Uterus (tissue), 4 donors: ENCODE measurements around the gene AUTS2. TPM values are rescaled to one million over a fixed set of nuclear protein-coding genes. Genes with fewer than 3 reads are reported as not detected.

Source experiments
- DNase-seq, 2 donors: peaks; one replicate each; pipeline ENCODE4 v3.0.0-alpha.2; 2019 to 2020
- H3K27ac ChIP-seq, 2 donors: fragments of 200-600 bp; sonication (generic); 1 replicate in 1 of 2; 2 replicates in 1 of 2; pipeline ENCODE4 v1.5.1; 2016 to 2018
- H3K27me3 ChIP-seq, 2 donors: fragments of 200-600 bp; sonication (generic); one replicate each; pipeline ENCODE4 v1.5.1; 2018 to 2019; ENCODE audit warnings: control low read depth in 1 of 2
- H3K36me3 ChIP-seq, 2 donors: fragments of 200-600 bp; sonication (generic); one replicate each; pipeline ENCODE4 v1.5.1; 2019; ENCODE audit warnings: control low read depth in 1 of 2
- H3K4me1 ChIP-seq, 2 donors: fragments of 200-600 bp; sonication (generic); one replicate each; pipeline ENCODE4 v1.5.1; 2018 to 2019; ENCODE audit warnings: control low read depth in 1 of 2
- H3K4me3 ChIP-seq, 2 donors: fragments of 200-600 bp; sonication (generic); 1 replicate in 1 of 2; 2 replicates in 1 of 2; pipeline ENCODE4 v1.5.1; 2018 to 2019; ENCODE audit warnings: mild to moderate bottlenecking in 1 of 2
- H3K9me3 ChIP-seq, 2 donors: fragments of 200-600 bp; sonication (generic); one replicate each; pipeline ENCODE4 v1.5.1; 2019; ENCODE audit warnings: control low read depth in 1 of 2
- POLR2A ChIP-seq, 2 donors: fragments of 450-650 bp; IDR thresholded peaks; one replicate each; pipeline ENCODE4 v1.6.1; 2016; ENCODE audit warnings: antibody characterized with exemption in 2 of 2, mild to moderate bottlenecking in 1 of 2, moderate library complexity in 1 of 2
- intact Hi-C: fragments of 100-400 bp; cut with DNase I; formaldehyde crosslinking; loops from one replicate; pipeline ENCODE4 v1.15.1; 2023; ENCODE audit warnings: low total_unique reads
- total RNA-seq, 4 donors: library from RNA; depleted of rRNA in 3 of 4; stranded (reverse); fragments of >200 nt in 3 of 4; gene quantifications; one replicate each; pipeline versions ENCODE4 v1.1.0 to v1.2.4, GENCODE V29; 2014 to 2023
- TF ChIP-seq, protein P1 (sequence below), 4 experiments: fragments of 200-600 bp in 2 of 4; fragments of 450-650 bp in 2 of 4; sonication (generic) in 2 of 4; IDR thresholded peaks; one replicate each; pipeline ENCODE4 v1.5.1; 2016 to 2019; ENCODE audit warnings: antibody characterized with exemption in 4 of 4, mild to moderate bottlenecking in 2 of 4, moderate library complexity in 1 of 4
- donor health status: DM: yes; HTN: yes; CAD: no.

The AUTS2 gene
- total RNA-seq, 4 donors from 2014 or later, result 10.5 to 58.2 (median 30.0) TPM

DNA sequence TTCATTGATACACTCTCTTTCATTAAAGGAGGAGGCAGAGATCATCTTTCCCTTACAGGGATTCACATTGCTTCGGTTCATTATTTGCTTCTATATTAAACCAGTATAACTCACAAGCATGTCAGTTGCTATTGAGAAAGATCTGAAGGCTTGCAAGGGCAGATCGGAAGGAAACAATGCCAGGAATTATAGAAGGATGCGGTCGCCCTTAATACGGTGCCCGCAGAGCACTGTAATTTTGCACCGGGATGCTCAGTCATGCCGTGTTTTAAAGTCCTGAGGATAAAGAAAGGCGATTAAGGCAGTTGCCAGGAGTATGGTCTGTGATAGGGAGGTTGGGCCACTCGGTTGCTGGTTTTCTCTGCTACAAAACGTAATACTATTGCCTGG is 1183.6 kb downstream of the AUTS2 start:
- Histone ChIP-seq H3K4me3 (no peak overlapping the region), H3K4me1 (no peaks in the 10 kb centered on the region), H3K36me3 (no peaks in the 10 kb centered on the region), H3K27me3 (no peaks in the 10 kb centered on the region), H3K27ac (no peak overlapping the region), H3K9me3 (no peaks in the 10 kb centered on the region)
- intact Hi-C loops, result no loop called here
- no peak for DNase-seq
- TF ChIP-seq, protein P1, sequence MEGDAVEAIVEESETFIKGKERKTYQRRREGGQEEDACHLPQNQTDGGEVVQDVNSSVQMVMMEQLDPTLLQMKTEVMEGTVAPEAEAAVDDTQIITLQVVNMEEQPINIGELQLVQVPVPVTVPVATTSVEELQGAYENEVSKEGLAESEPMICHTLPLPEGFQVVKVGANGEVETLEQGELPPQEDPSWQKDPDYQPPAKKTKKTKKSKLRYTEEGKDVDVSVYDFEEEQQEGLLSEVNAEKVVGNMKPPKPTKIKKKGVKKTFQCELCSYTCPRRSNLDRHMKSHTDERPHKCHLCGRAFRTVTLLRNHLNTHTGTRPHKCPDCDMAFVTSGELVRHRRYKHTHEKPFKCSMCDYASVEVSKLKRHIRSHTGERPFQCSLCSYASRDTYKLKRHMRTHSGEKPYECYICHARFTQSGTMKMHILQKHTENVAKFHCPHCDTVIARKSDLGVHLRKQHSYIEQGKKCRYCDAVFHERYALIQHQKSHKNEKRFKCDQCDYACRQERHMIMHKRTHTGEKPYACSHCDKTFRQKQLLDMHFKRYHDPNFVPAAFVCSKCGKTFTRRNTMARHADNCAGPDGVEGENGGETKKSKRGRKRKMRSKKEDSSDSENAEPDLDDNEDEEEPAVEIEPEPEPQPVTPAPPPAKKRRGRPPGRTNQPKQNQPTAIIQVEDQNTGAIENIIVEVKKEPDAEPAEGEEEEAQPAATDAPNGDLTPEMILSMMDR (IDR thresholded peaks at IDR 0.05), result no peak
- TF ChIP-seq POLR2A (IDR thresholded peaks at IDR 0.05), result no peak

DNA sequence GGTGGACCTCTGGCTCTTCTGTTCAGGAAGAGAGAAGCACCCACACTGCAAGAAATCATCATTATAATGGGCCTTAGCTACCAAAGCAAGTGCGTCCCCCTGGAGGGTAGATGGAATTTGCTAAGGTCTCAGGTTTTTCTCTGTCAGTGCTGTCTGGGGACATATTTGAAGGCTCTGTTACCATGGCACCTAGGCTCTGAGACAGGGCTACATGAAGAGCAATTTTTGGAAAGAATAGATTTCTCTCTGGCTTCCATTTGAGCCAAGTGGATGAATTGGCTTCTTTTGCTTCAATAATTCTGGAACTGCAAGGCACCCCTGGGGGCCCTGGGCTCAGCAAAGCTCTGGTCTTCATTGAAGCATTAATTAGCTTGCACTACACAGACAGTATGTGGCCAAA is 1184.5 kb downstream of the AUTS2 start:
- H3K9me3 ChIP-seq, result no peaks in the 10 kb centered on the region
- TF ChIP-seq, protein P1 (IDR thresholded peaks at IDR 0.05), result no peak
- TF ChIP-seq POLR2A (IDR thresholded peaks at IDR 0.05), result no peak
- H3K27ac ChIP-seq, result no peak overlapping the region
- no peaks in the 10 kb centered on the region for H3K36me3 ChIP-seq
- intact Hi-C loops, result no loop called here
- no peak for DNase-seq
- H3K4me3 ChIP-seq, result no peak overlapping the region
- no peaks in the 10 kb centered on the region for H3K27me3 ChIP-seq
- H3K4me1 ChIP-seq, result no peaks in the 10 kb centered on the region

DNA sequence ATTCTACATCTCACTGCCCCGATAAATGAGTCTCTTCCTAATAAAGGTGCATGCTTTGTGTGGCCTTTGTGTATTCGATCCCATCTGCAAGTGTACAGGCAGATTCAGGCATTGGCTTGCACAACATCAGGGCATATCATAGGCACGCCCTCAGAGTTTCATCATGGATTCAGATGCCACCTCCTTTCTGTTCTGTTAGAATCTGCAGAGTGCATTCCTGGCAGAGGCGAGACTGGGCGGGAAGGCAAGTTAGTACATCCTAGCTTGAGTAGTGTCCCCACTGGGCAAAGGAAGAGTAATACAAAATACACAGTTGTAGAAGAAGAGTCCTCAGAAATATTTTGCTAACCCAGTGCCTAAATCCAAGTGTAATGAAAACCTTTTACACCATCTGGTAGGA is 1187.2 kb downstream of the AUTS2 start:
- no peaks in the 10 kb centered on the region for H3K4me1 ChIP-seq
- H3K27ac ChIP-seq, result no peak overlapping the region
- no peak overlapping the region for H3K4me3 ChIP-seq
- TF ChIP-seq, protein P1 (IDR thresholded peaks at IDR 0.05), result no peak
- TF ChIP-seq POLR2A (IDR thresholded peaks at IDR 0.05), result no peak
- no peak for DNase-seq
- H3K36me3 ChIP-seq, result no peaks in the 10 kb centered on the region
- intact Hi-C loops, result no loop called here
- no peaks in the 10 kb centered on the region for H3K9me3 ChIP-seq
- H3K27me3 ChIP-seq, result no peaks in the 10 kb centered on the region

DNA sequence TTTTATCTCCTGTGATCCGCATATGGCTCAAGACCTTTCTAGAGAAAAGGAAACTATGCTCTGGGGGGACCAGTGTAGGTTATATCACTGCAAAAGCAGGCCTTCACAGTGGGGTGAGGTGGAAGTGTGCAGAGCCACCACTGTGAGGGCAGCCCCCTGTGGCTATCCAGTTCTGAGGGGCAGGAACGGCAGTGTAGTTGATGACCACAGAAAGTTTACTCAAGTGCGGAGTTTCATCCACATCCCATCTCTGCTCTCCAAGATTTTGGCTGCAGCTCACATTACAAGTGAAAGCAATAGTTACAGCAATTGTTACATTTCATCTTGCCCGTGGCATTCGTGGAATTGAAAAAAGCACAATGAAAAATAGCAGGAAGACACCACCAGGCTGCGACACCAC is 1187.8 kb downstream of the AUTS2 start:
- no peak for TF ChIP-seq POLR2A (IDR thresholded peaks at IDR 0.05)
- TF ChIP-seq, protein P1 (IDR thresholded peaks at IDR 0.05), result no peak
- no peaks in the 10 kb centered on the region for H3K27me3 ChIP-seq
- no peaks in the 10 kb centered on the region for H3K9me3 ChIP-seq
- no peaks in the 10 kb centered on the region for H3K4me1 ChIP-seq
- H3K4me3 ChIP-seq, result no peak overlapping the region
- intact Hi-C loops, result no loop called here
- H3K27ac ChIP-seq, result no peak overlapping the region
- DNase-seq, result no peak
- no peaks in the 10 kb centered on the region for H3K36me3 ChIP-seq

DNA sequence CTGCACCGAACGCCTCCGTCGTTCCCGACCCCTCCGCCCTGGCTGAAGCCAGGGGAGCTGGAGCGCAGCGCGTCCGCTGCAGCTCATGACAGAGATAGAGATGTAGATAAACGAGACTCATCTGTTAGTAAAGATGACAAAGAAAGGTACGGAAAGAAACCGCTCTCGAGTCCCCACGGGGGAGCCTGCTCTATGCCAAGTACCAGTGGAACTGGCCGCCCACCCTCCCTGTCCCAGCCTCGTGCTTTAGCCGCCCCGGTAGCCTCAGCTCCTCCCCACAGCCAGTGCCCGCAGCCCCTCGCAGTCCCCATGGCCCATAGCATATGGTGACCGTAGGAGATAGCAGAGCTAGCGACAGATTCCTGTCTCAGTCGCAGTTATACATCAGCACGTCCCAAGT is 1189.0 kb downstream of the AUTS2 start:
- Histone ChIP-seq H3K4me1 (no peaks in the 10 kb centered on the region), H3K36me3 (no peaks in the 10 kb centered on the region), H3K27ac (no peak overlapping the region), H3K4me3 (no peak overlapping the region), H3K27me3 (no peaks in the 10 kb centered on the region), H3K9me3 (no peaks in the 10 kb centered on the region)
- TF ChIP-seq, protein P1 (IDR thresholded peaks at IDR 0.05), result no peak
- TF ChIP-seq POLR2A (IDR thresholded peaks at IDR 0.05), result no peak
- no peak for DNase-seq
- intact Hi-C loops, result no loop called here
